ENCODE results near the gene SENP2.
"Not testable (repeated sequence)": the region's sequence is repeated elsewhere in the genome, so short reads cannot be mapped to it uniquely, and the experiment has no call there.

Gene SENP2

DNA sequence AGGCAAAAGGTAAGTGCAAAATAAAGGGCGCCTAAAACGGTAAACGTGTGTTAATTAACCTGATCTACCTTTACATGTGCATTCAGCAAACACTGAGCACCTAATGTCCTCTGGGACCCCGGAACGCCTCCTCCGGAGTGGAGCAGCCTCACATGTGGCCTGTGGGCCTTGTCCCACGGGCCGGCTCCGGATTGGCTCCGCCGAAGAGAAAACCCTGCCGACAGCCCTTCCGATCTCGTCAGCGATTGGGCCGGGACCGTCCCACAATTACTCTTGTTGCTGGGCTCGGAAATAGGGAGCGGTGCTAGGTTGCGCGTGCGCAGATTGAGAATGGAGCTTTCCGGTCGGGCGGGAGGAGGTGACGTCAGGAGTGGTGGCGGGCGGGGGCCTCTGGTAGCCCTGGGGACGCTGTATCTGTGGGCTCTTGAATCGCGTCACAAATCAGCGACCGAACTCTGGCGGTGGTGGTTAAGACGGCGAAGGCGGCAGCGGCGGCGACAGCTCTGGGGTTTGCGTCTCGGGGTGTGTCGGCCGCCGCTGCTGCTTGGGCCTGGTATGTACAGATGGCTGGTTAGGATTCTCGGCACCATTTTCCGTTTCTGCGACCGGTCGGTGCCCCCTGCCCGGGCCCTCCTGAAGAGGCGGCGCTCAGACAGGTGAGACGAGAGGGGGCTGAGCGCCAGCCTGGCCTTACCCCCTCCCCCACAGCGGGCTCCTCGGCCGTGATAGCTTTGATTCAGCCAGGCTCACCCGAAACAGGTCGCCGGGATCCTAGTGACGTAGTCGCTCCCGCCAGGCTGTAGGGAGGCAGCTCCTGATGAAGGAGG lies at the start of gene SENP2:
Gene SENP2, plus strand, starts transcription at position 437 of the 827 bp plus-strand sequence. Its CDS starts 119 bp downstream, at position 556.
- peak; percentile 99 for DNase-seq

DNA sequence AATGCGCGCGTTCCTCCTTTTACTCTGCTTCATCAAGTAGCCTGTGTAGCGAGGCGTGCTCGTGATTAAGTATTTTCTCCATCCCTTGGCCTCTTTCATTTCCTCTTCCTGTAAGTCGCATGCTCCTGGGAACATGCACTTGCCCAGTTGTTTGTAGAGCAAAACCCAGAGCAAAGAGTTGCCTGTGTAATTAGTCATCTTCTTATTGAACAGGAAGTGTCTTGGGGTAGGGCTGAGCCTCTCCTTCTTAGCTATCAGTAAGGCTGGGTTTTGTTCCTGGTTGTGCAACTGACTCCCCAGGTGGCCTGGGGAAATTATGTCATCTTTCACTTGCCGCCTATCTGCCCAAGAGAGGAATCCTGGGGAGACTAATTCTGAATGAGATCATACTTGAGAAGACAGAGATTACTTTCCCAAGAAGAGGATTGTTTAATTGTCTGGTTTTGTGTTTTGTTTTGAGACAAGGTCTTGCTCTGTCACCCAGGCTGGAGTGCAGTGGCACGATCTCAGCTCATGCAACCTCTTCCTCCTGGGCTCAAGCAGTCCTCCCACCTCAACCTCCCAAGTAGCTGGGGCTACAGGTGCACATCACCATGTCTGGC lies 48.6 kb upstream of the SENP2 start:
- DNase-seq: peak; percentile 38

DNA sequence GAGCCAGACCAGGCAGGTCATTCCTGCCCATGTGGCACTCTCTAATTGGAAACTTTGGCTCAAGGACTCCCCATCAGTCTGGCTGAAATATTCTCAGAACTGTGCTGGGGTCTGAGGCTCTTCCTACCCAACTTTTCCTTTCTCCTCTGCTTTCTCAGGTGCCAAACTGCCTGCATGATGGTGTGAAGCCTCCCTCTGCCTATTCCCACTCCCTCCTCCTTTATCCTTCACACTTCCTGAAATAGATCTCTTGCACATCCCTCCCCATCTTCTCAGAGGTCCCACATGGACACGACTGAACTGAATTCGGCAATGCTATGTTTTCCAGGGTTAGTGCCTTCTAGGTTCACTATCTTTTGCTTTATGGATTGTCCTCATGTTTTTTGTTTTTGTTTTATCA lies 46.2 kb upstream of the SENP2 start:
- no peak for DNase-seq

GRCh38 chr3:185540695-185541094 lies 45.4 kb upstream of the SENP2 start:
- DNase-seq: no peak

DNA sequence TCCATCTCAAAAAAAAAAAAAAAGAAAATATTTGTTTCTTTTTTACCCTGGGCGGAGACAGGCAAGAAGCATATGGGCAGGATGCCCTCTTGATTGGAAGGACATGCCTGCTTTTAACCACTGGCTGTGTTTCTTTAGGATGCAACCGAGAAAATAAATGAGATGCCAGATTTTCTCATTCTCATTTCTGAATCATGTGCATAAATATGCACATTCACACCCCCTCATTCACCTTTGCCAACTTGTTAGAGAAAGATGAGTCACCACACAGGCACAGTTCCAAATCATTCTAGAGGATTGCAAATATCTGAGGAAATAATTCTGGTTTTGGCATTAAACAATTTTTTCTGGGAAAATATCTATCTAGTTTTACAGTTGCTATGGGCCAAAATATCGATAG lies 37.0 kb upstream of the SENP2 start:
- peak; percentile 49 for DNase-seq

GRCh38 chr3:185549651-185550111 lies 36.4 kb upstream of the SENP2 start:
- DNase-seq: no peak

DNA sequence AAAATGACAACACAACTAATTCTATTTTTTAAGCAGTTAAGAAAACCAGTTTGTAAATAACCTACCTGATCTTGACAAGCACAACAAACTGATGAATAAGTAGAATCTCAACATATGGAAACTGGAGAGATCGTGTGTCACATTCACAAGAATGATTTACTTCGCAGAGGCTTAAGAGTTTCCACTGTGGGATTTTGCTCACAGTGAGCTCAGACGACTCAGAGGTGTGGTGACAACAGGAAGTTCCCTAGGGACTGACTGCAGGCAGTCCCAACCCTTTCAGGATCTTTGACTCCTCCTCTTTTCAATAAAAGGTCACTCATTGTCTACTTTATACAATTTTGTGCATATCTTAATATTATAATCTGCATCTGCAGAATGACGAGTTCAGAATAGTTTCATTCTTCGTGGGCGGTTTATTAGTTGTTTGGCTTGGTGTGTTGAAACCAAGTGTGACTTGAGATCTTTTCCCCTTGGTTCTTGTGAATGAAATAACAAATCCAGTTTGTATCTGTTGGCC lies 33.7 kb upstream of the SENP2 start, which contains the start of gene LIPH:
Gene LIPH, minus strand, starts transcription at position 231 of the 520 bp plus-strand sequence. Its CDS starts 117 bp downstream, at position 114.
- DNase-seq: peak; percentile 62

- DNase-seq: no peak
These were observed 31.0 kb upstream of the SENP2 start for GRCh38 chr3:185555101-185555501.

DNA sequence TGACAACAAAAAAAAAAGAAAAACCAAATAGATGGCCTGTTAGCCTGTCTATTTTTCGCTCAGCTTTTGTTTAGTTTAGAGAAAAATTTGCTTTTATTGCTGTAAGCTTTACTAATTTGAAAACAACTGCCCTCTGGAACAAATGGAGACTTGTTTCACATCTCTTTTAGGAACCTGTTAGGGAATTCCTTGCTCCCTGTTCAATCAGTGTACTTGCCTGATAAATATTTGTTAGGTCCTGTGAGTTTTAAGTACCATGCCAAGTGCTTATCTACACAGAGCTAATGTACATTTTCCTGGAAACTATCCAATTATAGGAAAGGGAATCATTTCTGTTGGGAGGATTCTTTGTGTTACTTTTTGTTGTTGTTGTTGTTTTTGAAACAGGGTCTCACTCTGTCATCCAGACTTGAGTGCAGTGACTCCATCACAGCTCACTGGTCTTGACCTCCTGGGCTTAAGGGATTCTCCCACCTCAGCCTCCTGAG lies 30.2 kb upstream of the SENP2 start:
- no peak for DNase-seq

DNA sequence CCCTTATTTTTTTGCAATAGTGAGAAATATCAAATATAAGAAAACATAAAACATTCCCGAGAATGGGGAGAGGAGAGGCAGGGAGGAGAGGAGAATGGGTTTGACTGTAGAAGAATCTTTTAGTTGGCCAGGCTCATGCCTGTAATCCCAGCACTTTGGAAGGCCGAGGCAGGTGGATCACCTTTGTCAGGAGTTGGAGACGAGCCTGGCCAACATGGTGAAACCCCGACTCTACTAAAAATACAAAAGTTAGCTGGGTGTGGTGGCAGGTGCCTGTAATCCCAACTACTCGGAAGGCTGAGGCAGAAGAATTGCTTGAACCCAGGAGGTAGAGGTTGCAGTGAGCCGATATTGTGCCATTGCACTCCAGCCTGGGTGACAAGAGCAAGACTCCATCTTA lies 29.5 kb upstream of the SENP2 start:
- not testable (repeated sequence) for DNase-seq

GRCh38 chr3:185558395-185558794 lies 27.7 kb upstream of the SENP2 start:
- no peak for DNase-seq

DNA sequence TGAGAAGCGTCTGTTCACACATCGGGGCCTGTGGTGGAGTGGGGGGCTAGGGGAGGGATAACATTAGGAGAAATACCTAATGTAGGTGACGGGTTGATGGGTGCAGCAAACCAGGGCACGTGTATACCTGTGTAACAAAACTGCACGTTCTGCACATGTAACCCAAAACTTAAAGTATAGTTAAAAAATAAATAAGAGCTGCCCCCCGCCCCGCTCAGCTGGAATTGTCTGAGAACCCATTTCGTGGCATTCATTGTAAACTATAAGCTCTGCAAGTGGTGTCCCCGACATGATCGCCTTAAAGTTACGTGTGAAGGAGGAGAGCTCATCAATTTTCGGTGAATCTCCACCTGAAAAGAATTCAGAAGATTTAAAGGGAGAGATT lies 26.4 kb upstream of the SENP2 start:
- no peak for DNase-seq

DNA sequence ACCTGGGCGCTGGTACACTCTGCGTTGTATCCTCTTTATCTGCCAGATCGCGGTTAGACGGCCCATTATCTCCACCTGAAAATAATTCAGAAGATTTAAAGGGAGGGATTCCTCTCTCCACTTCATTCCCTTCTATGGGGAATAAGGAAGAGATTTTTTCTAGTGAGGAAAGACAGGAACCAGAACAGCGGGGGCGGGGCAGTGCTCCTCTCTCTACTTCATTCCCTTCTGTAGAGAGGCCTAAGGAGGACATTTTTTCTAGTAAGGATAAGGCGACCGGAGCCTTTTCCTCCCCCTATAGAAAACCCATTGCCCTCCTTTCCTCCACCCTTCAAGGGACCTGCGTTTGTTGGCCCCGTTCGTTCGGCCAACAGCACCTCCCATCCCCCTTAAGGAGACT lies 25.4 kb upstream of the SENP2 start:
- no peak for DNase-seq

- no peak for DNase-seq
These were observed 24.6 kb upstream of the SENP2 start for GRCh38 chr3:185561374-185561943.

DNA sequence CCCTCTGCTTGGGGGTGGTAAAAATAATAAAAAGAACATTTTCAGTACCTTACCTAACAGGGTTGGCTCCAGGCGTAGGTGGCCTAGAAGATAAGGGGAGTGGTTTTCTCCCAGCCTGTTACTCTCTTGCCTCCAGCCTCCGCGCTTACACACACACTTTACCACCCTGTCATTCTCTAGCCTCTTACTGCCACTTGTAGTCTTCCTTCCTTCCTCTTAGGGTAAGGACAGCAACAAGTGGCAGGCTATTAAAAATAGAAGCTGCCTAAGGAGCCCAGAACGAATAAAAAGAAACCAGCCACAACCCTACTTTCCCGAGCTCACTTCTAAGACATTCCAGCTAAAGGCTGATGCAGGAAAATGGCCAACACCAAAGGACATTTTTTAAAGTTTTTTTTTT lies 24.1 kb upstream of the SENP2 start:
- DNase-seq: no peak

DNA sequence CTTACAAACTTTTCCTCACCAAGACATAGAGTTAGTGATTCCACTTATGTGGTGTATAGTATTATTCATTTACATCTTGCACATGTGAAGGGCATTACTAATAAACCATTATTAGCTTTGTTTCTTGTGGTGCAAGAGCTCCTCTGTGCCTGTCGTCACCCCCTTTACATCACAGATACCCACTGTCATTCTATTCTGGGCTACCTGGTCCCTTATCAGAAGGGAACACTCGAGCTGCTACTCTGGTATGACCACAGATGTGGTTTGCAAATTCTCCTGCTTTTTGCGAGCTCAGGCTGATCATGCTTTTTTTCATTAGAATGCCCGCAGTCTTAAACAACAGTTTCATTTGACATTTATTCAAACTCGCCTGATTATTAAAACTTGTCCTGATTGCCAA lies 13.9 kb upstream of the SENP2 start:
- DNase-seq: no peak

DNA sequence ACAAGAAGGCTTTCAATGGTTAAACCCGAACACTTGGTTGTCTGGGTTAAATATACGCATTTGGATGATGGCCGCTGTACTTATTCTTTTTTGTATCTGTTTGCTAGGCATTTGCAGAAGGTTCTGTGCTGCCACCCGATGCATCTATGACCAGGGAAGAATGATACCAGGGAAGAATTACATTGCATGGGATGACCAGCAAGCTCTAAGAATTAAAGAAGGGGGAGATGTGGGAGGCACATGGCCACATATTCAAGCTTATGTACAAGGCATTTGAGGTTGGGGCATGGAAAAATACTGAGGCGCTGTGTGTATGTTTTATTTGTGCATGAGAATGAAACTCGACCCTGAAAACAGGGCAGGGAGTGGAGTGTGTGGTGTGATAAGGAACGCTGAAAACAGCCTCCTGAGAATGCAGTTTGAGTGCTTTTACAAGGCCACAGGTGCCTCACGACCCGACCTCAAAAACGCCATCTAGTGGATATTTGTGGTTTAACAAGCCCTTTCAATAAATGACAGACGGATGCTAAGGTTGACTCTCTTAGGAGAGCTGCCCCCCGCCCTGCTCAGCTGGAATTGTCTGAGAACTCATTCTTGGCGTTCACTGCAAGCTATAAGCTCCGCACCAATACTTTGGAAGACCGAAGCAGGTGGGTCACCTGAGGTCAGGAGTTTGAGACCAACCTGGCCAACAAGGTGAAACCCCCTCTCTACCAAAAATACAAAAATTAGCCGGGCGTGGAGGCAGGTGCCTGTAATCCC lies 10.8 kb upstream of the SENP2 start:
- DNase-seq: peak; percentile 56

DNA sequence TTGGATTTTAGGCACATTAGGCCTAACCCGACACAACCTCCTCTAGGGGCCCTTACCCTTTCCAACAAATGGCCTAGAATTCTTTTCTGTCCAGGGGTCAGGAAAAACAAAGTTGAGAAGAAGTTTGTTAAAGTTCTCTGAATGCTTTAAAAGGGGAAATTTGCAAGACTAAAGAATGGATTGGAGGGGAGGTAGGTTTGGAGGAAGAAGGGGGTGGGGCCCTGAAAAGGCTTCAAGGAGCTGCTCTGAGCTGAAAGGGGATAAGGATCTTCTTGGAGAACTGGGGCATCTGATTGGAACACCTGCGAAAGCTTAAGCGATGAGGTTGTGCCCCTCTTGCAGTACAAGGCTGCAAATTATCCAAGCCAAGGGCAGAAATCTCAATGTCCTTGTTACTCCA lies 3.9 kb upstream of the SENP2 start:
- no peak for DNase-seq

DNA sequence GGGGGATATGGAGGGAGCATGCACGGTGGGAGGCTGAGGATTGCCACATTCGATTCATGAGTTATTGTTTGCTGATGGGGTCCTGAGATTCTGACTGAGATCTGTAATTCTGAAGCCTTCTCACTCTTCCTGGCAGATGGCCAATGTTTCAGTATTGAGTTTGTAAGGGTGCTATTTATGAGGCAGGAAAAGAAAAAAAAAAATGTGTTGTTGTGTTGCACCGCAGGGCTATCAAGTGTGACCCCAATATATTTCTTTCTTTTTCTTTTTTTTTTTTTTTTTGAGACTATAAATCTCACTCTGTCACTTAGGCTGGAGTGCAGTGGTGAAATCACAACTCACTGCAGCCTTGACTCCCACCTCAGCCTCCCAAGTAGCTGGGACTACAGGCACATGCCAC lies 3.2 kb upstream of the SENP2 start:
- no peak for DNase-seq

- no peak for DNase-seq
These were observed 2.2 kb upstream of the SENP2 start for GRCh38 chr3:185583925-185584324.

- DNase-seq: no peak
These were observed 1.4 kb upstream of the SENP2 start for GRCh38 chr3:185584686-185585085.

- no peak for DNase-seq
These were observed 607 bp upstream of the SENP2 start for GRCh38 chr3:185585518-185585858.

DNA sequence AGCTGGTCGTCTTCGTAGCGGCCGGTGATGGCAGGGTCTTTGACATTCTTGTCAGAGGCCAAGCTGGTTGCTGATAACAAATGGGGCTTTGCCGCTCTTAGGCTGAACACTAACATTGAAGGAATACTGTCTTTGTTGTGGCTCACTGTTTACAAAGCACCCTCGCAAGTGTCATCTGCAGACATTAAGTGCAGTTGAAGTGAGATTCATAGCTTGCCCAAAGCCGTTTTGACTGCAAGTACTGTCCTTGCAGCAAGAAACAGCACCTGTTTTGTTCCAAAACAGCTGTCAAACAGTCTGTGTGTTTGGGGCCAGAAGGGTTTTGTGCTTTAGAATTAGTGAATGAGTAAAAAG lies 568 bp downstream of the SENP2 start:
- DNase-seq: peak; percentile 67
